ENCODE measurements around the gene THOC6.
A peak's percentile ranks its signal among the peaks of the same experiment; 100 is the strongest.

Gene THOC6

DNA sequence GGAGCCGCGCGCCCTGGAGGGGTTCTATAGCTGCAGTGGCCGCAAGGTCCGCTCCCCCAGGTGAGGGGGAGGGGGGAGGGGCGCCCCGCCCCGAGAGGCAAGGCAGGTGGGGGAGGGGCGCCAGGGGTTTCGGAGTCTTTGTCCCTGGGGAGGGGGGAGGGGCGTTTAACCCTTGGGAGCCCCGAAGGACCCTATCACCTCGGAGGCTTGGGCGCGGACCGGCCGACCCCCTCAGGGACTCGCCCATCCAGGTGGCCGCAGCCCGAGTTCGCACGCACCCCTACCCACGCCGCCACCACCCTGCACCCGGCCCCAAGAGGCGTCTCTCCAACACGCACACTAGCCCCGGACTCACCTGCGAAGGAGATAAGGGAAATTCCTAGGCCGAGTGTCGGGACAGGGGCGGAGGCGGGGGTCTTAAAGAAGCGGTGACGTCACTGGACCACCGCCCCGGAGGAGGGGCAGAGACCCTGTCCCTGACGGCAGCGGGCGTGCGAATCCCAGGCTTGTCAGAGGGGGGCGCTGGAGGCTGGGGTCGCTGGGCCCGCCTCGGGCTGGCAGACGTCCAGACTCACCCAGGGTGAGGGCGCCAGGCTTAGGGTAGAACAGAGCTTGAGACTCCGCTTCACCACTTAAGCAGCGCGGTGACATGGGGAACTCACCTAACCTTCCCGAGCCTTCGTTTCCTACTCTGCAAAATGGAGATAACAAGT is 5.9 kb upstream of the THOC6 start, which contains the start of gene CLDN6:
Gene CLDN6, minus strand, starts transcription at position 390 of the 713 bp plus-strand sequence. CDS start 2,162 bp downstream, outside the sequence.
- DNase-seq, result no peak

DNA sequence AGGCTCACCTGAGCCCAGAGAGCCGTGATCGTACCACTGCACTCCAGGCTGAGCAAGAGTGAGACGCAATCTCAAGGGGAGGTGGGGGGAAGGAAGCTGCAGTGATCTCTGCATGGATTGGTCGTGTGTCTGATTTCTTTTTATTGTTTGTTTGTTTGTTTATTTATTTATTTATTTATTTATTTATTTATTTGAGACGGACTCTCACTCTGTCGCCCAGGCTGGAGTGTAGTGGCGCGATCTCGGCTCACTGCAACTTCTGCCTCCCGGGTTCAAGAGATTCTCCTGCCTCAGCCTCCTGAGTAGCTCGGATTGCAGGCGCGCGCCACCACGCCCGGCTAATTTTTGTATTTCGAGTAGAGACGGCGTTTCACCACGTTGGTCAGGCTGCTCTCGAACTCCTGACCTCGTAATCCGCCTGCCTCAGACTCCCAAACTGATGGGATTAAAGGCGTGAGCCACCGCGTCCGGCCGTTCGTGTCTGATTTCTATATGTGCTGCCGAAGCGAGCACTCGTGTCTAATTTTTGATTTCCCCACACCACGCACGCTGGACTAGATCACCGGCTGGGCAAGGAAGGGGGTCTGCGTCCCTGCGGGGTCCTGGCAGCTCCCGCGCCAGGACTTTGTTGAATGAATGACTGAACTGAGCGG is 4.1 kb upstream of the THOC6 start:
- no peak for DNase-seq

DNA sequence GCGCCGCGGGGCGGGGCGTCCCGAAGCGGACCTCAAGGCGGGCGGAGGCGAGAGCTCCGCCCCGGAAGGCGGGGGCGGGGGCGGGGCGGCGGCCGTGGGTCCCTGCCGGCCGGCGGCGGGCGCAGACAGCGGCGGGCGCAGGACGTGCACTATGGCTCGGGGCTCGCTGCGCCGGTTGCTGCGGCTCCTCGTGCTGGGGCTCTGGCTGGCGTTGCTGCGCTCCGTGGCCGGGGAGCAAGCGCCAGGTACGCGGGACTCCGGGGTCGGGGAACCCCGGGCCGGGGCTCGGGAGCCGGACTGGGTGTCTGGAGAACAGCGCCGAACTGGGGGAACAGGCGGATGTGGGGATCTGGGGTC is 3.6 kb upstream of the THOC6 start, which contains the start of gene TNFRSF12A:
Gene TNFRSF12A, plus strand, starts transcription at position 122 of the 357 bp plus-strand sequence. Its CDS starts 30 bp downstream, at position 152.
- DNase-seq, result peak; percentile 56

DNA sequence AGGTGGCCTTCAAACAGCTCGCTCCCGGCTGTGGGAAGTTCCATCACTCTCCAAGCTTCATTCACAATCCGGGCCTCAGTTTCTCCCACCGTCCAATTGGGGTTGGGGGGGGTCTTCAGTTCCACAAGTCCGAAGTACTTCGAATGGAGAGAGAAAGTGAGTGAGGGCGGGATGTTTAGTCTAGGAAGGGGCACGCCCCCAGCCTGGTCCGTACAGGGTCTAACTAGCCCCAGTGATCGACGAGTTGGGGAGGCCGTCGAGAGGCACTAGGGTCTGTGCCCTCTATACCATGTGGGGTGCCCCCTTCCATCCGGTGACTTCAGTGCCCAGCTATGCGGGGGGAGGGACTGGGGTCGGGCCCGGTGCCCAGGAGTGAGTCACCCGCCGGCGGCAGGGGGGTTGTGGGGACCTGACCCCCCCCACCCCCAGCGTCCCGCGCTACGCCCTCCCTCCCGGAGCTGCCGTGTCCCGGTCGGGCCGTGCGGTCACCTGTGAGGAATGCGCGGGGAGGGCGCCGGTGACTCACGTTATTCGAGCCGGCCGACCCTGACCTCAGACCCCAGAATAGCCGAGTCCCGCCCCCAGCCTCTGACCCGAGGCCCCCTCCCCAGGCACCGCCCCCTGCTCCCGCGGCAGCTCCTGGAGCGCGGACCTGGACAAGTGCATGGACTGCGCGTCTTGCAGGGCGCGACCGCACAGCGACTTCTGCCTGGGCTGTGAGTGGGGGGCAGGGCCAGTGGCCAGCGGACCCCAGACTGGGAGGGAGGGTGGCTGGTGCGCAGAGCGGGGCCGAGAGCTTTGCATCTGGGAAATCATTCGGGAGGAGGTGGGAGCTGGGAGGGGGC is 3.0 kb upstream of the THOC6 start:
- DNase-seq, result peak; percentile 47

- peak; percentile 83 for DNase-seq
These were observed 2.2 kb upstream of the THOC6 start for GRCh38 chr16:3021449-3022207.

GRCh38 chr16:3022208-3022683 is 1.6 kb upstream of the THOC6 start:
- DNase-seq, result peak; percentile 87

- DNase-seq, result no peak
These were observed 986 bp upstream of the THOC6 start for GRCh38 chr16:3022684-3023414.

GRCh38 chr16:3023415-3023668 is 493 bp upstream of the THOC6 start:
- DNase-seq, result peak; percentile 35

DNA sequence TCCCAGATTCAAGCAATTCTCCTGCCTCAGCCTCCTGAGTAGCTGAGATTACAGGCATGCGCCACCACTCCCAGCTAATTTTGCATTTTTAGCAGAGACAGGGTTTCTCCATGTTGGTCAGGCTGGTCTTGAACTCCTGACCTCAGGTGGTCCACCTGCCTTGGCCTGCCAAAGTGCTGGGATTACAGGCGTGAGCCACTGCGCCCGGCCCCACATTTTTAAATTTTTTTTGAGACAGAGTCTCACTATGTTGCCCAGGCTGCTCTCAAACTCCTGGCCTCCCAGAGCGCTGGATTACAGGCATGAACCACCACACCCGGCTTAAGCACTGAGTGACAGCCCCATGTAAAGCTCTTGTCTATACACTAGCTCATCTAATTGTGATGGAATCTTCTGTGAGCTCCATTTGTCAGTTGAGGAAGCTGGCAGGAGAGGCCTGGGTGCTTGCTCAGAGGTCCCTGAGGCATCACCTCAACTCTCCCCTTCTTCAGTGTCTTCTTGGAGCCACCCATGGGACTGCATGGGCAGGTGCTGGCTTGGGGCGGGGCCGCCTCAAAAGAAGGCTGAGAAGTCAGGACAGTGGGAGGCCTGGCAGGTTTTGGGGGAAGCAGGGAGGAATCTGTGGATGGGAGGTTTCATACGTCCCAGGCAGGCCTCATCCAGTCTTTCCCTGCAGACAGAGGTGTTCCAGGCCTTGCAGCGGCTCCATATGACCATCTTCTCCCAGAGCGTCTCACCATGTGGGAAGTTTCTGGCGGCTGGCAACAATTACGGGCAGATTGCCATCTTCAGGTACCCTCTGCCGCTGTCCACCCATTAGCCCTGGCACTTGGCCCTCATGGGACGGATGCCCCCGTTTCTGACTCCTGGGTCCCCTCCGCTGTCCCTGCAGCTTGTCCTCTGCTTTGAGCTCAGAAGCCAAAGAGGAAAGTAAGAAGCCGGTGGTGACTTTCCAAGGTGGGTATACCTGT is 1.5 kb downstream of the THOC6 start:
- no peak for DNase-seq

DNA sequence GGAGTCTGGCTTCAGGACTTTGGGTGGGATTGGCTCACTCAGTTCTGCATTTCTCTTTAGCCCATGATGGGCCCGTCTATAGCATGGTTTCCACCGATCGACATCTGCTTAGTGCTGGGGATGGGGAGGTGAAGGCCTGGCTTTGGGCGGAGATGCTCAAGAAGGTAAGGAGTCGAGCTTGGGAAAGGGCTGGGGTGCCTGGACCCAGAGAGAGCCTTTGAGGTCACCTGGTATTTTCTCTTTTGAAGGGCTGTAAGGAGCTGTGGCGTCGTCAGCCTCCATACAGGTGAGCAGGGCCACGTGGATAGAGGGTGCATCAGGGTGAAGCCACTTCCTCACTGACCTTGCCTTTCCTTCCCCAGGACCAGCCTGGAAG is 2.2 kb downstream of the THOC6 start:
- no peak for DNase-seq

DNA sequence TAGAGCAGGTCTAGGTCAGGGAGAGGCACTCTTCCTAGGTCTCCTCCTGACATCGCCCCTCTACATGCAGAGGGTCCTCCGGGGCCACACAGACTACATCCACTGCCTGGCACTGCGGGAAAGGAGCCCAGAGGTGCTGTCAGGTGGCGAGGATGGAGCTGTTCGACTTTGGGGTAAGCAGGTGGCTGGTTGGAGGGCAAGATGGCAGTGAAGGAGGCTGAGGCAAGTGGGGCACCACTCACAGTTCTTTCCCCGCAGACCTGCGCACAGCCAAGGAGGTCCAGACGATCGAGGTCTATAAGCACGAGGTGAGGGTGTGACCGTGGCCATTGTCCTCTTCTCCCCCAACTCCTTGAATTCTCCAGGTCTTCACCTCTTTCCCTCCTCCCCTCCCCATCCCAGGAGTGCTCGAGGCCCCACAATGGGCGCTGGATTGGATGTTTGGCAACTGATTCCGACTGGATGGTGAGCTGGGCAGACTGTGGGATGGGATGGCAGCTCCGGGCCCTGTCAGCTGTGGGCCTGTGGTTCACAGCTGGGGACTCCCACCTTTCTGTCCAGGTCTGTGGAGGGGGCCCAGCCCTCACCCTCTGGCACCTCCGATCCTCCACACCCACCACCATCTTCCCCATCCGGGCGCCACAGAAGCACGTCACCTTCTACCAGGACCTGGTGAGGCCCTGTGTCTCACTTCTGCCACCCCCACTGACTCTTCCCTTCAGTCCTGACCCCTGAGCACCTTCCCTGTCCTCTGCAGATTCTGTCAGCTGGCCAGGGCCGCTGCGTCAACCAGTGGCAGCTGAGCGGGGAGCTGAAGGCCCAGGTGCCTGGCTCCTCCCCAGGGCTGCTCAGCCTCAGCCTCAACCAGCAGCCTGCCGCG is 3.0 kb downstream of the THOC6 start:
- no peak for DNase-seq

GRCh38 chr16:3027489-3027795 is 3.6 kb downstream of the THOC6 start:
- DNase-seq, result no peak

- no peak for DNase-seq
These were observed 4.3 kb downstream of the THOC6 start for GRCh38 chr16:3027983-3028715.

GRCh38 chr16:3028716-3029319 is 5.0 kb downstream of the THOC6 start:
- no peak for DNase-seq

GRCh38 chr16:3029491-3030221 is 5.8 kb downstream of the THOC6 start:
- no peak for DNase-seq

DNA sequence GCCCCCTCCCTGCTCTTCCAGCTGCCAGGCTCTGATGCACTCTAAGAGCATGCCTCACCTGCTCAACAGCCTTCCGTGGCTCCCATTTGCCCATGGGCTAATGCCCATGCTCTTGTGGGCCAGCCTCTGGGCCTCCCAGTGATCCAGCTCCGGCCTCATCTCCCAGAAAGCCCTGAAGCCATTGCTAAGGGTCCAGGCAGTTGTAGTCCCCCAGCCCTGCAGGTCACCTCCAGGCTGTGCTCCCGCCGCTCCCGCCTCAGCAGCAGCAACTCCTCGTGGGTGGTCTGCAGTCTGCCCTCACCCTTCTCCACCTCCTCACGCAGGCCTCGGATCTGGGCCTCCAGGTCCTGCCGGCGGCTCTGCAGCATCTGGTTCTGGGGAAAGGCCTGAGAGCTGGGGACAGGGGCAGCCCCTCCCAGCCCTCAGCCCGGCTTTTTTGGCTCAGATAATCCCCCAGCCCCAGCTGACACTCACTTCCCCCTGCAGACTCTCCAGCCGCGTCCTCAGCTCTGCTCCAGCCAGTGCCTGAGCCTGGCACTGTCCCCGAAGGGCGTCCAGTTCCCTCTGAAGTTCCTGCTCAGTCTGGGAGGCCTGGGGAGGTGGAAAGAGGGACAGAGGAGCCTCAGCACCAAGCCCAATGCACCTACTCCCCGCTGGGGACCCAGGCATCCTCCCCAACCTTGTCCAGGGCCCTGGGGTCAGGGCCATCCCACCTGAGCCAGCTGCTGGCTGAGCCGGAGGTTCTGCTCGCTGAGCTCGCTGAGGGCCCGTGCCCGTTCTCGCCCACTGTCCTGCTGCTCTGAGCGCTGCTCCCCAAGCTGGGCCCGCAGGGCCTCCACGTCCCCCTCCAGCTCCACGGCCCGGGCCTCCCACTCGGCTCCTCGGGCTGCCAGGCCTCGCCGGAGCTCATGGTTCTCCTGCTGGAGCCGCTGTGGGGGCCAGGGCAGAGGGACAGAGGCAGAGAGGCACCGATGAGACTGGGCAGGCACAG is 6.7 kb downstream of the THOC6 start:
- DNase-seq, result no peak

- DNase-seq, result no peak
These were observed 8.8 kb downstream of the THOC6 start for GRCh38 chr16:3032624-3033023.
